Caco-2 (cell line): Measurements from ENCODE around the gene DNAJC1. TPM values are rescaled to one million over a fixed set of nuclear protein-coding genes. Genes with fewer than 3 reads are reported as not detected.

Experiments used
- BruUV-seq: library from RNA; stranded (reverse); fragments of 400-500 nt; replicated peaks from 2 replicates; lab custom pipeline; 2021; lab: Mats Ljungman, UMichigan
- CTCF ChIA-PET: fragments of 300-600 bp; sonication (Branson Sonifier 250); formaldehyde crosslinking; loops from one replicate; lab custom pipeline; 2022; ENCODE audit warnings: antibody characterized with exemption; lab: Charles Lee
- POLR2A ChIA-PET: fragments of 300-600 bp; sonication (Branson Sonifier 250); formaldehyde crosslinking; loops from one replicate; lab custom pipeline; 2022; ENCODE audit warnings: antibody characterized with exemption; lab: Charles Lee
- DNase-seq, 2 experiments: peaks; one replicate each; pipeline versions ENCODE4 v3.0.0 to v3.0.0-alpha.2; 2020 to 2022
- H3K27me3 ChIP-seq: replicated peaks from 2 replicates; pipeline ENCODE4 v1.6.0; 2011; ENCODE audit warnings: low read length; ENCODE audit not compliant: control insufficient read depth, insufficient read depth
- H3K36me3 ChIP-seq: 2 replicates; pipeline ENCODE4 v1.5.1; 2011; ENCODE audit warnings: low read length; ENCODE audit not compliant: control insufficient read depth, insufficient read depth
- H3K4me1 ChIP-seq: fragments of 250-450 bp; sonication (Bioruptor Pico); 2 replicates; pipeline ENCODE4 v1.5.1; 2020; ENCODE audit warnings: mild to moderate bottlenecking
- H3K4me3 ChIP-seq: 2 replicates; pipeline ENCODE4 v1.5.1; 2011; ENCODE audit warnings: low read depth, mild to moderate bottlenecking, control low read depth, low read length
- H3K9me3 ChIP-seq: fragments of 250-450 bp; sonication (Bioruptor Pico); 2 replicates; pipeline ENCODE4 v1.5.1; 2020; ENCODE audit warnings: mild to moderate bottlenecking, moderate library complexity
- H3K27ac Mint-ChIP-seq: one replicate; pipeline ENCODE4 v1.8.0; 2022; ENCODE audit warnings: mixed read lengths; ENCODE audit not compliant: unreplicated experiment
- H3K27me3 Mint-ChIP-seq: one replicate; pipeline ENCODE4 v1.8.0; 2022; ENCODE audit warnings: mixed read lengths; ENCODE audit not compliant: insufficient read depth, unreplicated experiment
- H3K36me3 Mint-ChIP-seq: one replicate; pipeline ENCODE4 v1.8.0; 2022; ENCODE audit warnings: mild to moderate bottlenecking, mixed read lengths; ENCODE audit not compliant: insufficient read depth, unreplicated experiment
- H3K4me1 Mint-ChIP-seq: one replicate; pipeline ENCODE4 v1.8.0; 2022; ENCODE audit warnings: low read depth, mixed read lengths; ENCODE audit not compliant: unreplicated experiment
- H3K4me3 Mint-ChIP-seq: one replicate; pipeline ENCODE4 v1.8.0; 2022; ENCODE audit warnings: mild to moderate bottlenecking, moderate library complexity, mixed read lengths; ENCODE audit not compliant: unreplicated experiment
- H3K9me3 Mint-ChIP-seq: one replicate; pipeline ENCODE4 v1.8.0; 2022; ENCODE audit warnings: mixed read lengths; ENCODE audit not compliant: unreplicated experiment
- CTCF ChIP-seq, 2 experiments: fragments of 200-600 bp in 1 of 2; IDR thresholded peaks; 1 replicate in 1 of 2; 2 replicates in 1 of 2; pipeline versions ENCODE4 v1.5.1 to v1.8.0; 2011 to 2022; ENCODE audit warnings: antibody characterized with exemption in 1 of 2, control low read depth in 1 of 2, inconsistent platforms in 1 of 2, low read depth in 1 of 2, low read length in 1 of 2, mild to moderate bottlenecking in 1 of 2, moderate library complexity in 1 of 2; ENCODE audit not compliant: insufficient read depth in 1 of 2, severe bottlenecking in 1 of 2, unreplicated experiment in 1 of 2
- intact Hi-C: fragments of 100-400 bp; cut with micrococcal nuclease; formaldehyde crosslinking; loops from one replicate; pipeline ENCODE4 v1.10.0; 2022; ENCODE audit not compliant: unreplicated experiment
- total RNA-seq: library from RNA; stranded (reverse); gene quantifications from 2 replicates; pipeline ENCODE4 v1.2.3, GENCODE V29; 2022

The DNAJC1 gene
- total RNA-seq, 1 experiment from 2014 or later, result 50.7 TPM

DNA sequence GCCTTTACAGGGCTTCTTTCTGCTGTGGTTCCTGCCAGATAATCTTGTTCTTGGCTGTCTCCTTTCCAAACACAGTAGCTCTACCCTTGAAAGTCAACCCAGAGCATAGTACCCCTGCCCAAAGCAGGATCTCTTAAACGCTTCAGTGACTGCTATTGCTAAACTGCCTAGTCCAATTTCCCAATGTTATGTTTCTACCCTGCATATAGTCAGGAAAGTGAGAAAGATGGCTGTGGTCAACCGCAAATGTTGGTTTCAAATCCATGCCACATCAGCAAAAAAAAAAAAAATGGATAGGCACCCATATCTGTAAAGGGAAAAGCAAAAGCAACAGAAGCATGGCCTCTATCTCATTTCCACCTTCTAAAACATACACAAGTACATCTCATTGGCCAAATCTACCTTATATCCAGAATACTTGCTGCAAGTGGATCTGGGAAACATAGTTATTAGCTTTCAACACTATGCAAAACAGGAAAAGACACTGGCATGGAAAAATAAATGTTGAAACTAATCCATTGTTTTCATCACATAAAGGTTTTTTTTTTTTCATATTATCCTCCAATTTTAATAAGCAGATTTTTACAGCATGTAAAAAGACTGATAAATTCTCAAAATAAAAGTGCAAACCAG lies 59.8 kb downstream of the DNAJC1 start:
- Histone ChIP-seq H3K36me3 (no peaks in the 10 kb centered on the region), H3K27me3 (no peaks in the 10 kb centered on the region)
- intact Hi-C loops, result no loop called here

DNA sequence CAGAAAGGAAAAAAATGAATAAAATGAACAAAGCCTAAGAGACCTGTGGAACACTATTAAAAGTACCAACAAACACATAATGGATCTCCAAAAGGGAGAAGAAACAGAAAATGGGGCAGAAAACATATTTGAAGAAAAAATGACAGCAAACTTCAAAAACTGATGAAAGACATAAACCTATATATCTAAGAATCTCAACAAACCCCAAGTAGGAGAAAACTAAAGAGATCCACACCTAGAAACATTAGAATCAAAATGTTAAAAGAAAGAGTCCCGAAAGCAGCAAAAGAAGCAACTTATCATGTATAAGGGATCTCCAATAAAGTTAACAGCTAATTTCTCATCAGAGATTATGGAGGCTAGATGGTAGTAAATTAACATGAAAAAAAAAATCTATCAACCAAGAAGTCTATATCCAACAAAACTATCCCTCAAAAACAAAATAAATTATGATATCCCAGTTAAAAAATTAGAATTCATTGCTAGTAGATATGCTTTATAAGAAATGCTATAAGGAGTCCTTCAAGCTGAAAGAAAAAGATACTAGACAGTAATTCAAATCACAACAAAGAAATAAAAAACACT lies 68.0 kb downstream of the DNAJC1 start:
- Histone ChIP-seq H3K27me3 (no peaks in the 10 kb centered on the region), H3K4me1 (no peaks in the 10 kb centered on the region), H3K4me3 (no peak overlapping the region), H3K36me3 (no peaks in the 10 kb centered on the region), H3K9me3 (no peaks in the 10 kb centered on the region; the same call in 1 of the 2 replicates)
- Mint-ChIP-seq H3K9me3 (peaks cover 15% of the 10 kb centered on the region), H3K27me3 (no peaks in the 10 kb centered on the region), H3K36me3 (peaks cover 5% of the 10 kb centered on the region), H3K4me1 (no peaks in the 10 kb centered on the region), H3K27ac (no peak overlapping the region), H3K4me3 (no peak overlapping the region)
- no TSS peak for BruUV-seq
- DNase-seq, result no peak
- CTCF ChIA-PET, result no interaction called here
- no peak for TF ChIP-seq CTCF (IDR thresholded peaks at IDR 0.05; ENCODE audit: insufficient read depth in 1 of 2, low read depth in 1 of 2, low read length in 1 of 2, severe bottlenecking in 1 of 2, unreplicated experiment in 1 of 2)
- POLR2A ChIA-PET, result no interaction called here
- intact Hi-C loops, result no loop called here

More for the DNA sequence above, 59.8 kb downstream of the DNAJC1 start:
- H3K4me3 ChIP-seq, result no peak overlapping the region
- no peaks in the 10 kb centered on the region for H3K4me1 ChIP-seq
- CTCF ChIA-PET, result no interaction called here
- H3K9me3 Mint-ChIP-seq, result no peaks in the 10 kb centered on the region
- POLR2A ChIA-PET, result interaction anchor here (0.7 kb wide), 1 partner anchor 10 kb away, joined by 3 read pairs; no protein-coding TSS in a partner anchor
- no peak overlapping the region for H3K4me3 Mint-ChIP-seq
- no peak overlapping the region for H3K27ac Mint-ChIP-seq
- no peaks in the 10 kb centered on the region for H3K9me3 ChIP-seq
- no peaks in the 10 kb centered on the region for H3K4me1 Mint-ChIP-seq
- DNase-seq, result no peak
- H3K36me3 Mint-ChIP-seq, result peaks cover 4% of the 10 kb centered on the region
- no peak for TF ChIP-seq CTCF (IDR thresholded peaks at IDR 0.05; ENCODE audit: insufficient read depth in 1 of 2, low read depth in 1 of 2, low read length in 1 of 2, severe bottlenecking in 1 of 2, unreplicated experiment in 1 of 2)
- BruUV-seq, result no TSS peak
- H3K27me3 Mint-ChIP-seq, result no peaks in the 10 kb centered on the region

GRCh38 chr10:21934307-21934706 lies 69.2 kb downstream of the DNAJC1 start:
- no peak overlapping the region for H3K4me3 ChIP-seq
- no peak overlapping the region for H3K4me3 Mint-ChIP-seq
- no peak for TF ChIP-seq CTCF (IDR thresholded peaks at IDR 0.05; ENCODE audit: insufficient read depth in 1 of 2, low read depth in 1 of 2, low read length in 1 of 2, severe bottlenecking in 1 of 2, unreplicated experiment in 1 of 2)
- POLR2A ChIA-PET, result no interaction called here
- CTCF ChIA-PET, result no interaction called here
- intact Hi-C loops, result no loop called here
- H3K4me1 Mint-ChIP-seq, result no peaks in the 10 kb centered on the region
- H3K9me3 Mint-ChIP-seq, result peaks cover 15% of the 10 kb centered on the region
- no peak overlapping the region for H3K27ac Mint-ChIP-seq
- H3K27me3 Mint-ChIP-seq, result no peaks in the 10 kb centered on the region
- no peaks in the 10 kb centered on the region; the same call in 1 of the 2 replicates for H3K9me3 ChIP-seq
- H3K4me1 ChIP-seq, result no peaks in the 10 kb centered on the region
- H3K27me3 ChIP-seq, result no peaks in the 10 kb centered on the region
- H3K36me3 Mint-ChIP-seq, result peaks cover 5% of the 10 kb centered on the region
- BruUV-seq, result no TSS peak
- H3K36me3 ChIP-seq, result no peaks in the 10 kb centered on the region
- no peak for DNase-seq
